Neuronal stem cell (in vitro differentiated cells): ENCODE data around the gene CDC42BPG.
A peak's percentile ranks its signal among the peaks of the same experiment; 100 is the strongest.

ENCODE experiments used
- DNase-seq: peaks from one replicate; pipeline ENCODE4 v3.0.0-alpha.2; 2013; ENCODE audit warnings: low spot score
- H2AFZ ChIP-seq: one replicate; pipeline ENCODE4 v1.6.1; 2013; ENCODE audit warnings: mild to moderate bottlenecking, low read length, inconsistent platforms
- H2AK5ac ChIP-seq: 2 replicates; pipeline ENCODE4 v1.6.1; 2013; ENCODE audit warnings: low read depth, mild to moderate bottlenecking, inconsistent platforms, low read length, moderate library complexity, mixed read lengths
- H2BK120ac ChIP-seq: 2 replicates; pipeline ENCODE4 v1.6.1; 2013; ENCODE audit warnings: low read depth, mild to moderate bottlenecking, inconsistent platforms, low read length, moderate library complexity, mixed read lengths
- H2BK12ac ChIP-seq: one replicate; pipeline ENCODE4 v1.6.1; 2013; ENCODE audit warnings: low read length, inconsistent platforms
- H2BK15ac ChIP-seq: 2 replicates; pipeline ENCODE4 v1.6.1; 2013; ENCODE audit warnings: mild to moderate bottlenecking, low read length, inconsistent platforms, mixed read lengths
- H2BK5ac ChIP-seq: one replicate; pipeline ENCODE4 v1.6.1; 2013; ENCODE audit warnings: inconsistent platforms, mild to moderate bottlenecking, low read length, moderate library complexity
- H3K14ac ChIP-seq: one replicate; pipeline ENCODE4 v1.6.1; 2013; ENCODE audit warnings: low read length, inconsistent platforms
- H3K18ac ChIP-seq: 2 replicates; pipeline ENCODE4 v1.6.1; 2013; ENCODE audit warnings: low read length, inconsistent platforms
- H3K23ac ChIP-seq: 2 replicates; pipeline ENCODE4 v1.6.1; 2013; ENCODE audit warnings: low read depth, mild to moderate bottlenecking, mixed read lengths, low read length, inconsistent platforms; ENCODE audit not compliant: poor library complexity
- H3K27ac ChIP-seq: replicated peaks from 3 replicates; pipeline ENCODE4 v1.5.1; 2013; ENCODE audit warnings: low read length, inconsistent platforms
- H3K27me3 ChIP-seq, 3 experiments: 2 replicates each; pipeline ENCODE4 v1.6.1; 2013; ENCODE audit warnings: low read length in 3 of 3, mild to moderate bottlenecking in 2 of 3, inconsistent platforms in 1 of 3, low read depth in 1 of 3, mixed read lengths in 1 of 3, moderate library complexity in 1 of 3; ENCODE audit not compliant: control insufficient read depth in 3 of 3, insufficient read depth in 3 of 3
- H3K36me3 ChIP-seq, 2 donors: replicated peaks in 1 of 2; 2 replicates each; pipeline ENCODE4 v1.6.1; 2013; ENCODE audit warnings: low read length in 2 of 2; ENCODE audit not compliant: control insufficient read depth in 2 of 2, insufficient read depth in 2 of 2
- H3K4ac ChIP-seq: 2 replicates; pipeline ENCODE4 v1.6.1; 2013; ENCODE audit warnings: inconsistent platforms, mild to moderate bottlenecking, low read length, moderate library complexity
- H3K4me1 ChIP-seq, 2 donors: 1 replicate in 1 of 2; 2 replicates in 1 of 2; pipeline ENCODE4 v1.6.1; 2013; ENCODE audit warnings: low read length in 2 of 2, low read depth in 1 of 2; ENCODE audit not compliant: control insufficient read depth in 2 of 2, insufficient read depth in 1 of 2
- H3K4me2 ChIP-seq: one replicate; pipeline ENCODE4 v1.6.1; 2013; ENCODE audit warnings: mild to moderate bottlenecking, low read length, inconsistent platforms; ENCODE audit not compliant: insufficient read depth, poor library complexity, severe bottlenecking
- H3K4me3 ChIP-seq, 2 donors: 2 replicates each; pipeline ENCODE4 v1.5.1; 2013; ENCODE audit warnings: low read length in 2 of 2, mild to moderate bottlenecking in 2 of 2, inconsistent platforms in 1 of 2, moderate library complexity in 1 of 2
- H3K79me1 ChIP-seq: one replicate; pipeline ENCODE4 v1.6.1; 2013; ENCODE audit warnings: low read depth, mild to moderate bottlenecking, inconsistent platforms, low read length, moderate library complexity
- H3K9ac ChIP-seq: one replicate; pipeline ENCODE4 v1.6.1; 2013; ENCODE audit warnings: mild to moderate bottlenecking, low read depth, low read length, inconsistent platforms; ENCODE audit not compliant: poor library complexity
- H3K9me3 ChIP-seq, 2 donors: replicated peaks in 1 of 2; 2 replicates each; pipeline versions ENCODE3 to v1.6.1; 2013; ENCODE audit warnings: low read length in 2 of 2, mild to moderate bottlenecking in 2 of 2, inconsistent platforms in 1 of 2, low read depth in 1 of 2, mixed read lengths in 1 of 2, moderate library complexity in 1 of 2; ENCODE audit not compliant: control insufficient read depth in 2 of 2, insufficient read depth in 1 of 2
- H4K8ac ChIP-seq: one replicate; pipeline ENCODE4 v1.6.1; 2013; ENCODE audit warnings: low read depth, mild to moderate bottlenecking, inconsistent platforms, low read length, moderate library complexity
- H4K91ac ChIP-seq: one replicate; pipeline ENCODE4 v1.6.1; 2013; ENCODE audit warnings: low read length, low read depth, mild to moderate bottlenecking, inconsistent platforms; ENCODE audit not compliant: poor library complexity
- WGBS, 2 donors: extraction: QIAGEN DNeasy Blood & Tissue Kit; methylation state at CpG; one replicate each; pipeline ENCODE4 v1.1.7; 2013; ENCODE audit warnings: missing lambda C conversion rate in 2 of 2, mixed read lengths in 1 of 2; ENCODE audit not compliant: insufficient read length in 2 of 2, insufficient replicate concordance in 1 of 2; ENCODE audit errors: extremely low coverage in 2 of 2; 5-methylcytosine and 5-hydroxymethylcytosine counted together

Gene CDC42BPG

GRCh38 chr11:64870893-64871466, 26.5 kb upstream of the CDC42BPG start:
- Histone ChIP-seq H3K14ac (no peak overlapping the region), H2AFZ (peak overlapping the region; percentile 60), H2BK15ac (no peak overlapping the region), H3K36me3 (peaks cover 14 to 29% of the 10 kb centered on the region in 2 donors), H2BK5ac (no peak overlapping the region), H4K8ac (no peak overlapping the region), H3K4me1 (peaks cover 13 to 31% of the 10 kb centered on the region in 2 donors), H2BK120ac (no peak overlapping the region), H3K79me1 (peaks cover 4% of the 10 kb centered on the region), H4K91ac (no peak overlapping the region), H3K27ac (no peak overlapping the region), H3K4ac (peak overlapping the region; percentile 47), H3K4me2 (no peak overlapping the region), H3K18ac (no peak overlapping the region), H2BK12ac (no peak overlapping the region), H3K9me3 (peaks cover 0 to 4% of the 10 kb centered on the region in 2 donors), H3K27me3 (no peaks in the 10 kb centered on the region), H3K23ac (peak overlapping the region; percentile 69), H3K4me3 (no peak overlapping the region), H3K9ac (peak overlapping the region; percentile 39), H2AK5ac (no peak overlapping the region)
- no CpG with 5 or more reads among the region's 20 CpGs for WGBS, 2 donors
- DNase-seq = no peak

- no peak overlapping the region for H3K18ac ChIP-seq
- no peak for DNase-seq
- no peak overlapping the region for H2AK5ac ChIP-seq
- H3K4me1 ChIP-seq = peaks cover 13 to 27% of the 10 kb centered on the region in 2 donors
- H3K4me2 ChIP-seq = no peak overlapping the region
- H3K9me3 ChIP-seq = peaks cover 0 to 4% of the 10 kb centered on the region in 2 donors
- no CpG with 5 or more reads among the region's 19 CpGs for WGBS, 2 donors
- no peak overlapping the region for H2BK12ac ChIP-seq
- no peak overlapping the region for H3K4me3 ChIP-seq
- no peak overlapping the region for H3K27ac ChIP-seq
- H2BK5ac ChIP-seq = no peak overlapping the region
- H3K27me3 ChIP-seq = no peaks in the 10 kb centered on the region
- H2BK15ac ChIP-seq = no peak overlapping the region
- H3K23ac ChIP-seq = no peak overlapping the region
- peaks cover 14 to 29% of the 10 kb centered on the region in 2 donors for H3K36me3 ChIP-seq
- peaks cover 4% of the 10 kb centered on the region for H3K79me1 ChIP-seq
- no peak overlapping the region for H4K8ac ChIP-seq
- peak overlapping the region; percentile 60 for H2AFZ ChIP-seq
- H3K9ac ChIP-seq = no peak overlapping the region
- H3K4ac ChIP-seq = no peak overlapping the region
- no peak overlapping the region for H3K14ac ChIP-seq
- H4K91ac ChIP-seq = no peak overlapping the region
- no peak overlapping the region for H2BK120ac ChIP-seq
Observed at GRCh38 chr11:64870176-64870892, 25.9 kb upstream of the CDC42BPG start.

GRCh38 chr11:64869571-64870175, 25.2 kb upstream of the CDC42BPG start:
- no peak overlapping the region for H2BK12ac ChIP-seq
- H2AFZ ChIP-seq = no peak overlapping the region
- H3K14ac ChIP-seq = no peak overlapping the region
- no peak overlapping the region for H3K9ac ChIP-seq
- no peak overlapping the region for H3K4me3 ChIP-seq
- H3K4ac ChIP-seq = no peak overlapping the region
- H2BK15ac ChIP-seq = no peak overlapping the region
- H2BK5ac ChIP-seq = no peak overlapping the region
- no peak overlapping the region for H2BK120ac ChIP-seq
- no peak overlapping the region for H3K4me2 ChIP-seq
- H4K8ac ChIP-seq = no peak overlapping the region
- WGBS, 2 donors = no CpG with 5 or more reads among the region's 9 CpGs
- H3K9me3 ChIP-seq = peaks cover 0 to 4% of the 10 kb centered on the region in 2 donors
- H3K36me3 ChIP-seq = peaks cover 12 to 28% of the 10 kb centered on the region in 2 donors
- DNase-seq = no peak
- no peak overlapping the region for H3K23ac ChIP-seq
- peaks cover 18 to 33% of the 10 kb centered on the region in 2 donors for H3K4me1 ChIP-seq
- no peak overlapping the region for H2AK5ac ChIP-seq
- no peak overlapping the region for H4K91ac ChIP-seq
- no peak overlapping the region for H3K27ac ChIP-seq
- no peak overlapping the region for H3K18ac ChIP-seq
- H3K79me1 ChIP-seq = peaks cover 8% of the 10 kb centered on the region
- no peaks in the 10 kb centered on the region for H3K27me3 ChIP-seq

GRCh38 chr11:64868904-64869570, 24.6 kb upstream of the CDC42BPG start:
- no peak overlapping the region for H3K14ac ChIP-seq
- H3K27me3 ChIP-seq = no peaks in the 10 kb centered on the region
- peaks cover 0 to 4% of the 10 kb centered on the region in 2 donors for H3K9me3 ChIP-seq
- H3K4me2 ChIP-seq = no peak overlapping the region
- peaks cover 10 to 22% of the 10 kb centered on the region in 2 donors for H3K36me3 ChIP-seq
- no peak overlapping the region for H3K18ac ChIP-seq
- H2BK120ac ChIP-seq = no peak overlapping the region
- H2BK5ac ChIP-seq = no peak overlapping the region
- no peak overlapping the region for H2BK12ac ChIP-seq
- H3K79me1 ChIP-seq = peaks cover 11% of the 10 kb centered on the region
- no peak overlapping the region for H2AFZ ChIP-seq
- H3K27ac ChIP-seq = no peak overlapping the region
- H3K23ac ChIP-seq = no peak overlapping the region
- no peak overlapping the region for H3K4me3 ChIP-seq
- no CpG with 5 or more reads among the region's 21 CpGs for WGBS, 2 donors
- H2BK15ac ChIP-seq = no peak overlapping the region
- H4K91ac ChIP-seq = no peak overlapping the region
- peaks cover 23 to 40% of the 10 kb centered on the region in 2 donors for H3K4me1 ChIP-seq
- H3K4ac ChIP-seq = no peak overlapping the region
- no peak overlapping the region for H3K9ac ChIP-seq
- H2AK5ac ChIP-seq = no peak overlapping the region
- no peak for DNase-seq
- H4K8ac ChIP-seq = no peak overlapping the region
